Activated T-helper 1 cell treated with anti-CD3 and anti-CD28 coated beads, Interleukin-12 subunit alpha, Interleukin-12 subunit beta, Interleukin-2, Interleukin-4 antibody, amounts not matched to agents 30 ng/mL and 10 ng/mL and 1 ng/mL, durations not matched to agents 14 hours and 24 hours and 36 hours (primary cell): ENCODE data around the gene ATF1. TPM values are rescaled to one million over a fixed set of nuclear protein-coding genes. Genes with fewer than 3 reads are reported as not detected.
A peak's percentile ranks its signal among the peaks of the same experiment; 100 is the strongest.

Source experiments
- DNase-seq: peaks from one replicate; pipeline ENCODE4 v3.0.0; 2021; ENCODE audit warnings: low spot score
- H3K27ac Mint-ChIP-seq: one replicate; pipeline ENCODE4 v1.8.0; 2021; ENCODE audit warnings: mild to moderate bottlenecking, mixed read lengths
- H3K27me3 Mint-ChIP-seq: one replicate; pipeline ENCODE4 v1.8.0; 2022; ENCODE audit warnings: mild to moderate bottlenecking, moderate library complexity, mixed read lengths; ENCODE audit not compliant: insufficient read depth
- H3K36me3 Mint-ChIP-seq: one replicate; pipeline ENCODE4 v1.8.0; 2021; ENCODE audit warnings: low read depth, mixed read lengths
- H3K4me1 Mint-ChIP-seq: one replicate; pipeline ENCODE4 v1.8.0; 2021; ENCODE audit warnings: low read depth, mixed read lengths
- H3K4me3 Mint-ChIP-seq: one replicate; pipeline ENCODE4 v1.8.0; 2021; ENCODE audit warnings: mild to moderate bottlenecking, moderate library complexity, mixed read lengths
- H3K9me3 Mint-ChIP-seq: one replicate; pipeline ENCODE4 v1.8.0; 2021; ENCODE audit warnings: mixed read lengths
- intact Hi-C: fragments of 100-400 bp; cut with micrococcal nuclease; formaldehyde crosslinking; loops from one replicate; pipeline ENCODE4 v1.15.1; 2024
- total RNA-seq: library from RNA; stranded (reverse); gene quantifications from 2 replicates; pipeline ENCODE4 v1.2.3, GENCODE V29; 2022

ATF1 gene
- total RNA-seq: 65.7 and 65.8 TPM in 2 replicates

- DNase-seq: peak; percentile 91
- H3K4me1 Mint-ChIP-seq: peaks cover 37% of the 10 kb centered on the region
- H3K9me3 Mint-ChIP-seq: no peaks in the 10 kb centered on the region
Measured at GRCh38 chr12:50763639-50764285, at the start of gene ATF1. Gene ATF1 (plus strand): TSS chr12:50764101. CDS start chr12:50780146, 16,045 bp downstream.

GRCh38 chr12:50715174-50715573, 48.7 kb upstream of the ATF1 start:
- intact Hi-C loops: no loop called here
- no peak overlapping the region for H3K27ac Mint-ChIP-seq
- no peaks in the 10 kb centered on the region for H3K27me3 Mint-ChIP-seq
- no peak for DNase-seq
- no peak overlapping the region for H3K4me3 Mint-ChIP-seq
- no peaks in the 10 kb centered on the region for H3K9me3 Mint-ChIP-seq
- peaks cover 28% of the 10 kb centered on the region for H3K36me3 Mint-ChIP-seq
- no peaks in the 10 kb centered on the region for H3K4me1 Mint-ChIP-seq

More at GRCh38 chr12:50763639-50764285, at the start of gene ATF1:
- intact Hi-C loops: loop anchor here (1.0 to 10.0 kb wide), 9 partner anchors 216 to 651 kb away; partner anchors contain the start of genes BIN2, COX14, CSRNP2 and DAZAP2
- peak within 1 kb of the TSS; percentile 97 for H3K4me3 Mint-ChIP-seq
- H3K27ac Mint-ChIP-seq: peak within 1 kb of the TSS; percentile 98
- H3K27me3 Mint-ChIP-seq: no peaks in the 10 kb centered on the region
- peaks cover 10% of the 10 kb centered on the region for H3K36me3 Mint-ChIP-seq

GRCh38 chr12:50718760-50719159, 45.1 kb upstream of the ATF1 start:
- Mint-ChIP-seq H3K9me3 (no peaks in the 10 kb centered on the region), H3K36me3 (peaks cover 43% of the 10 kb centered on the region), H3K4me1 (peaks cover 7% of the 10 kb centered on the region), H3K27ac (no peak overlapping the region), H3K27me3 (no peaks in the 10 kb centered on the region), H3K4me3 (no peak overlapping the region)
- no peak for DNase-seq
- intact Hi-C loops: no loop called here

GRCh38 chr12:50720085-50720484, 43.8 kb upstream of the ATF1 start:
- DNase-seq: no peak
- intact Hi-C loops: no loop called here
- peaks cover 49% of the 10 kb centered on the region for H3K36me3 Mint-ChIP-seq
- H3K4me3 Mint-ChIP-seq: no peak overlapping the region
- H3K9me3 Mint-ChIP-seq: no peaks in the 10 kb centered on the region
- peaks cover 7% of the 10 kb centered on the region for H3K4me1 Mint-ChIP-seq
- no peak overlapping the region for H3K27ac Mint-ChIP-seq
- H3K27me3 Mint-ChIP-seq: no peaks in the 10 kb centered on the region

- H3K4me3 Mint-ChIP-seq: no peak overlapping the region
- H3K4me1 Mint-ChIP-seq: peaks cover 7% of the 10 kb centered on the region
- intact Hi-C loops: no loop called here
- no peaks in the 10 kb centered on the region for H3K27me3 Mint-ChIP-seq
- H3K9me3 Mint-ChIP-seq: no peaks in the 10 kb centered on the region
- H3K27ac Mint-ChIP-seq: no peak overlapping the region
- H3K36me3 Mint-ChIP-seq: peaks cover 48% of the 10 kb centered on the region
- DNase-seq: no peak
Measured at GRCh38 chr12:50720501-50720900, 43.4 kb upstream of the ATF1 start.

- Mint-ChIP-seq H3K4me3 (no peak overlapping the region), H3K27ac (no peak overlapping the region), H3K4me1 (peaks cover 7% of the 10 kb centered on the region), H3K27me3 (no peaks in the 10 kb centered on the region), H3K36me3 (peaks cover 49% of the 10 kb centered on the region), H3K9me3 (no peaks in the 10 kb centered on the region)
- intact Hi-C loops: no loop called here
- DNase-seq: no peak
Measured at GRCh38 chr12:50723865-50724264, 40.0 kb upstream of the ATF1 start.

GRCh38 chr12:50725011-50725942, 38.6 kb upstream of the ATF1 start:
- Mint-ChIP-seq H3K36me3 (peaks cover 51% of the 10 kb centered on the region), H3K27ac (no peak overlapping the region), H3K4me3 (no peak overlapping the region), H3K27me3 (no peaks in the 10 kb centered on the region), H3K4me1 (peaks cover 7% of the 10 kb centered on the region), H3K9me3 (no peaks in the 10 kb centered on the region)
- intact Hi-C loops: no loop called here
- no peak for DNase-seq

GRCh38 chr12:50727466-50727865, 36.4 kb upstream of the ATF1 start:
- no peaks in the 10 kb centered on the region for H3K27me3 Mint-ChIP-seq
- peaks cover 55% of the 10 kb centered on the region for H3K36me3 Mint-ChIP-seq
- peaks cover 5% of the 10 kb centered on the region for H3K4me1 Mint-ChIP-seq
- no peak for DNase-seq
- no peaks in the 10 kb centered on the region for H3K9me3 Mint-ChIP-seq
- no peak overlapping the region for H3K27ac Mint-ChIP-seq
- intact Hi-C loops: no loop called here
- no peak overlapping the region for H3K4me3 Mint-ChIP-seq

- H3K9me3 Mint-ChIP-seq: no peaks in the 10 kb centered on the region
- no peak for DNase-seq
- H3K4me1 Mint-ChIP-seq: no peaks in the 10 kb centered on the region
- intact Hi-C loops: no loop called here
- peaks cover 50% of the 10 kb centered on the region for H3K36me3 Mint-ChIP-seq
- H3K4me3 Mint-ChIP-seq: no peak overlapping the region
- H3K27ac Mint-ChIP-seq: no peak overlapping the region
- H3K27me3 Mint-ChIP-seq: no peaks in the 10 kb centered on the region
Measured at GRCh38 chr12:50728417-50728816, 35.5 kb upstream of the ATF1 start.

- Mint-ChIP-seq H3K4me1 (no peaks in the 10 kb centered on the region), H3K36me3 (peaks cover 46% of the 10 kb centered on the region), H3K4me3 (no peak overlapping the region), H3K27ac (no peak overlapping the region), H3K27me3 (no peaks in the 10 kb centered on the region), H3K9me3 (no peaks in the 10 kb centered on the region)
- intact Hi-C loops: no loop called here
- DNase-seq: no peak
Measured at GRCh38 chr12:50728841-50729240, 35.1 kb upstream of the ATF1 start.

- Mint-ChIP-seq H3K27ac (no peak overlapping the region), H3K4me3 (no peak overlapping the region), H3K9me3 (no peaks in the 10 kb centered on the region), H3K36me3 (peaks cover 33% of the 10 kb centered on the region), H3K27me3 (no peaks in the 10 kb centered on the region), H3K4me1 (no peaks in the 10 kb centered on the region)
- intact Hi-C loops: no loop called here
- DNase-seq: no peak
Measured at GRCh38 chr12:50732591-50732990, 31.3 kb upstream of the ATF1 start.

- H3K27ac Mint-ChIP-seq: no peak overlapping the region
- H3K4me3 Mint-ChIP-seq: no peak overlapping the region
- intact Hi-C loops: loop anchor here (1.0 kb wide), 1 partner anchor 229 kb away; the partner anchor contains the start of gene DIP2B
- H3K36me3 Mint-ChIP-seq: peaks cover 30% of the 10 kb centered on the region
- no peak for DNase-seq
- H3K4me1 Mint-ChIP-seq: no peaks in the 10 kb centered on the region
- H3K27me3 Mint-ChIP-seq: no peaks in the 10 kb centered on the region
- no peaks in the 10 kb centered on the region for H3K9me3 Mint-ChIP-seq
Measured at GRCh38 chr12:50733706-50734105, 30.2 kb upstream of the ATF1 start.
